Stimulated activated CD4-positive, alpha-beta T cell treated with anti-CD3 and anti-CD28 coated beads, Interleukin-15, amount 100 ng/mL, for 24 hours (primary cell): ENCODE measurements around the gene RPL27.
"Not testable (repeated sequence)": the region's sequence is repeated elsewhere in the genome, so short reads cannot be mapped to it uniquely, and the experiment has no call there.

ENCODE experiments used
- DNase-seq: peaks from one replicate; pipeline ENCODE4 v3.0.0-alpha.2; 2020

Gene RPL27

GRCh38 chr17:42997984-42998938 is at the start of gene RPL27:
Gene RPL27 (plus strand): TSS chr17:42998419. CDS start chr17:42998751, 332 bp downstream.
- peak; percentile 97 for DNase-seq

- no peak for DNase-seq
These were observed 48.0 kb upstream of the RPL27 start for GRCh38 chr17:42950044-42950783.

- no peak for DNase-seq
These were observed 44.5 kb upstream of the RPL27 start for GRCh38 chr17:42953669-42954068.

GRCh38 chr17:42964161-42964932 is 33.9 kb upstream of the RPL27 start, which contains the start of gene AARSD1:
Gene AARSD1 (minus strand): TSS chr17:42964454. CDS start chr17:42964440, 14 bp downstream.
- DNase-seq, result peak; percentile 93

GRCh38 chr17:42967925-42968324 is 30.3 kb upstream of the RPL27 start:
- no peak for DNase-seq

DNA sequence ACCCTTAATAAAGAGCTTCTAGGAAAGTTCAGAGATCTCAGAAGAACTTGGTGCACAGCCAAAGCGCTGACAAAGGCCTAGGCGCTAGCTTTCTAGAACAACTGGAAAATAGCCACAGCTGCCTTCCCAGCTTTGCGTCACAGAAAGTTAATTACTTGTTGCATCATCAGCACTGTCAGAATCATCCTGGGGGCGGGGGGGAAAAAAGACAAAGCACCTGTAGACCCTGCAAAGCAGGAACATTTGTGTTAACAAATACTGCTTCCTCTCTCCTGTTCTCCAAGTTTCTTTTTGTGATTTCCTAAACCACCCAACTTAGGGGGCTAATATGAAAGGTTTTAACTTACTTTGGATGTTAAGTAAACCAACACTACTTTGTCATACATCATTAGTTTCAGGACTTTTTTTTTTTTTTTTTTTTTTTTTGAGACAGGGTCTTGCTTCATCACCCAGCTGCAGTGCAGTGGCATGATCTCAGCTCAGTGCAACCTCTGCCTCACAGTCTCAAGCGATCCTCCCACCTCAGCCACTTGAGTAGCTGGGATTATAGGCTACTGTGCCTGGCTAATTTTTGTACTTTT is 29.1 kb upstream of the RPL27 start:
- DNase-seq, result no peak

DNA sequence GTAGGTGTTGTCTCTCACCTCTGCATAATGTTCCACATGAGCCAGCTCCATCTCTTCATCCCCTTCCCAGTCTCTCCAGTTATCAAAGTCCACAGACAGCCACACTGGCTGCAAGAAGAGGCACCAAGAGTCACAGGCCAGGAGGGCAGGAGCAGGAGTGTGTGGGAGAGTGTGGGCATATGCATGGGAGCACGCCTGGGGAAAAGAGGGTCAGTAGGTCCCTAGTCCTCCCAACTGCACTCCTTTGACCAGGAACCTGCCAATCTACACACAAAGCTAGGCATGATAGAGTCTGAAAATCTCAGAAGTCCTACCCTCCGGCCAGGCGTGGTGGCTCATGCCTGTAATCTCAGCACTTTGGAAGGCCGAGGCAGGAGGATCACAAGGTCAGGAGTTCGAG is 26.6 kb upstream of the RPL27 start:
- DNase-seq, result no peak

GRCh38 chr17:42973323-42973722 is 24.9 kb upstream of the RPL27 start:
- not testable (repeated sequence) for DNase-seq

GRCh38 chr17:42975265-42975664 is 23.0 kb upstream of the RPL27 start:
- no peak for DNase-seq

- not testable (repeated sequence) for DNase-seq
These were observed 22.5 kb upstream of the RPL27 start for GRCh38 chr17:42975701-42976100.

GRCh38 chr17:42979511-42980273 is 18.5 kb upstream of the RPL27 start, which contains the start of gene PTGES3L:
Gene PTGES3L (minus strand): TSS chr17:42980080. CDS start chr17:42980053, 27 bp downstream.
- peak; percentile 56 for DNase-seq

DNA sequence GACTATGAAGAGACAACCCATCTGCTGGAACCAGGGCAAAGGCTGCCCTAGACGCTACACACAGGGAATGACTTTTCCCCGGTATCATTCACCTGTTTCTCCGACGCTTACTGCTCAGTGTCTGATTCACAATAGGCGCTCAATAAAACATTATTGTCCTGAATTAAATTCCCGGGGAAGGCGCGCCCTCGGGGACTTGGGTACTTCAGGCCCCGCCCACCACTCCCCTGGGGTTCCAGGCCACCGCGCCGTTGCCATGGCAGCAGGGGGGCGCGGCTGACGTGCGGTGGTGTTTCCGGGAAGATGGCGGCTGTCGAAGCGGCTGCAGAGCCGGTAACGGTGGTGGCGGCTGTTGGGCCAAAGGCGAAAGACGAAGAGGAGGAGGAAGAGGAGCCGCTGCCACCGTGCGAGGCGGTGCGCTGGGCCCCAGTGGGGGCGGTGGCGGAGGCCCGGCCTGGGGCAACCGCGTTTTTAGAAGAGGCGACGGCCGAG is 17.9 kb upstream of the RPL27 start, which contains the start of gene RUNDC1:
RUNDC1 (plus strand) TSS at position 292 of the 492 bp plus-strand sequence; CDS start at position 304, 12 bp downstream.
- peak; percentile 95 for DNase-seq

DNA sequence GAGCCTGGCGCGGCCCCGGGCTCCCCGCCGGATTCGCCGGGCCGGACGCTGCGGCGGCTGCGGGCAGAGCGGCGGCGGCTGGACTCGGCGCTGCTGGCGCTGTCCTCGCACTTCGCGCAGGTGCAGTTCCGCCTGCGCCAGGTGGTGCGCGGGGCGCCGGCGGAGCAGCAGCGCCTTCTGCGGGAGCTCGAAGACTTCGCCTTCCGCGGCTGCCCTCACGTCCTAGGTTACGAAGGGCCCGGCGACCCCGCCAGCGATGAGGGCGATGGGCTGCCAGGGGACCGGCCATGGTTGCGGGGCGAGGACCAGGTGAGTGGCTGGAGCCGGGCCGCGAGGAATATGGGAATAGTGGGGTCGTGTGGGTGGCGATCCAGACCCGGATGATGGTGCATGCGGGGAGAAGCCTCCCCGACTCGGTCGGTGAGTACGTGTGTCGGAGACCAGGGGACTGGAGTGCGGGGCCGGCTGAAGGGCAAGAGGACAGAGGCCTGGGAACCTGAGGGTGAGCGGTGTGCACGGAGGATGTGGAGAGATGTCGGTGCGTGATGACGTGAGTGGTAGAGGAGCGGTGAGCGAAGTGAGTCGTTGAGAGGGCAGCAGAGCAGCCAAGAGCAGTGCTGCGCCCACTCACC is 17.3 kb upstream of the RPL27 start:
- peak; percentile 85 for DNase-seq

GRCh38 chr17:42982266-42982665 is 16.0 kb upstream of the RPL27 start:
- no peak for DNase-seq

DNA sequence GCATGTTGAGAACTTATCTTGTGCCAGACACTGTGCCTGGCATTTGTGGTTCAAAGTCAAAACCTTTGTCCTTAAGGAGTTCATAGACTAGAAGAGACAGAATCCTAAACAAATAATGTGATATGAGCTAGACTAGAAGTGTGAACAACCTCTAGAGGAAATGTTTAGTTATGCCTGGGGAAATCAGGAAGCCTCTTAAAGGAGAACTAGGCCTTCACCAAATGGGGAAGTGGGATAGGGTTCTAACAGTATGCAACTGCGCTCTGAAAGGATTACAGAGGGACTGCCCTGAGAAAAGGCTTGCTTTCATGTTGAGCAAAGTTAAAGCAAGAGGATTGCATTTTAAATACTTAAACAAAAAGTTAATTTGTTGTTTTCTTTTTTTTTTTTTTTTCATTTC is 13.0 kb upstream of the RPL27 start:
- no peak for DNase-seq

DNA sequence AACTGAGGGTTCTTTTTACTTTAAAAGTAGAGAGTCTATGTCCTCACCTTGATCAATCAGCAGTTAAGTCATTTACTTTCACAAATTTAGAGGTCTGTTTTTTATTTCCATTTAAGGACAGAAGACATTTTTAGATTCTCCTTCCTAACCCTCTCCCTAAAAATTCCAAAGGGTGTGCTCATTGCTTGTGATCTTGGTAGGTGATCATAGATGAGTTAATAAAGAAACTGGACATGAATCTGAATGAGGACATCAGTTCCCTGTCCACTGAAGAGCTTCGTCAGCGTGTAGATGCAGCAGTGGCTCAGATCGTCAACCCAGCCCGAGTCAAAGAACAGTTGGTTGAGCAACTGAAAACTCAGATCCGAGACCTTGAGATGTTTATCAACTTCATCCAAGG is 9.1 kb upstream of the RPL27 start:
- DNase-seq, result no peak

- no peak for DNase-seq
These were observed 8.2 kb upstream of the RPL27 start for GRCh38 chr17:42989726-42990652.

DNA sequence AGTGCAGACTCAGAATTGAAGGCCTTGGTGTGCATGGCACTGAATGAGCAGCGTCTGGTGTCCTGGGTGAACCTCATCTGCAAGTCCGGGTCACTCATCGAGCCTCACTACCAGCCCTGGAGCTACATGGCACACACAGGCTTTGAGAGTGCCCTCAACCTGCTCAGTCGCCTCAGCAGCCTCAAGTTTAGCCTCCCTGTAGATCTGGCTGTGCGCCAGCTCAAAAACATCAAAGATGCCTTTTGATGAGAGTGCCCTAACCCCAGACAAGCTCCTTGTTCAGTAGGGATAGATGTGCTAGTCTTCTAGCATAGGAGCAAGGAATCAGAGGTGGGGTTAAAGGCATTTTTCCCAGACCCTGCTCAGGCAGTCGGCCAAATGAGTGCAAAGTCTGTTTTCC is 6.7 kb upstream of the RPL27 start:
- DNase-seq, result no peak

DNA sequence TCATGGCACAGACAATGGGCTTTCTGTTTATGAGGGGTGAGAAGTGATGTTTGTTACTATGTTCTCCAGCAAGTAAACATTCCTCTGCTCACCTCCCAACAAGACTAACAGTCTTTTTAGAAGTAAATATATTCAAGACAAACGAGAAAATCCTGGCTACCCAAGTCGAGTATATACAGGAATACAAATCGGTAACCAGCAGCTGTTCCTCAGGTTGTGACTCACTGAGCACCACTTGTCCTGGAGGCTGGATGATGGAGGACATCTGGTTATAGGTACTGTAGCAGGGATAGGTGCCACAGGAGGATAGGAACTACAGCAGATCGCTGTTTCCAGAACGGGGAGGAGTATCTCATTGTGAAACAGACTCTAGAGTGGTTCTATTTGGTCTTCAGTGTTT is 5.3 kb upstream of the RPL27 start:
- DNase-seq, result no peak

GRCh38 chr17:42993913-42994312 is 4.3 kb upstream of the RPL27 start:
- DNase-seq, result not testable (repeated sequence)
